Progenitor cell of endocrine pancreas (in vitro differentiated cells): Measurements from ENCODE around the gene MT1B. TPM values are rescaled to one million over a fixed set of nuclear protein-coding genes. Genes with fewer than 3 reads are reported as not detected.

Experiments
- DNase-seq: peaks from one replicate; pipeline ENCODE4 v3.0.0; 2021; ENCODE audit warnings: low spot score; ENCODE audit not compliant: unreplicated experiment
- H3K27ac Mint-ChIP-seq: 2 replicates; pipeline ENCODE4 v1.8.0; 2021; ENCODE audit warnings: mild to moderate bottlenecking, moderate library complexity, mixed read lengths
- H3K27me3 Mint-ChIP-seq: 2 replicates; pipeline ENCODE4 v1.8.0; 2021; ENCODE audit warnings: mixed read lengths
- H3K36me3 Mint-ChIP-seq: 2 replicates; pipeline ENCODE4 v1.8.0; 2022; ENCODE audit warnings: mixed read lengths; ENCODE audit not compliant: insufficient read depth
- H3K4me1 Mint-ChIP-seq: 2 replicates; pipeline ENCODE4 v1.8.0; 2021; ENCODE audit warnings: low read depth, mixed read lengths
- H3K4me3 Mint-ChIP-seq: 2 replicates; pipeline ENCODE4 v1.8.0; 2021; ENCODE audit warnings: low read depth, mild to moderate bottlenecking, moderate library complexity, mixed read lengths
- H3K9me3 Mint-ChIP-seq: 2 replicates; pipeline ENCODE4 v1.8.0; 2021; ENCODE audit warnings: low read depth, mixed read lengths
- CTCF ChIP-seq: fragments of 200-600 bp; sonication (generic); IDR thresholded peaks from one replicate; pipeline ENCODE4 v1.5.0; 2021; ENCODE audit warnings: antibody characterized with exemption, mild to moderate bottlenecking; ENCODE audit not compliant: unreplicated experiment
- total RNA-seq: library from RNA; stranded (reverse); gene quantifications from 2 replicates; pipeline ENCODE4 v1.2.1, GENCODE V29; 2021

The MT1B gene
- total RNA-seq, 1 donor from 2014 or later: not detected

- H3K4me1 Mint-ChIP-seq: no peaks in the 10 kb centered on the region
- no peaks in the 10 kb centered on the region for H3K9me3 Mint-ChIP-seq
- H3K36me3 Mint-ChIP-seq: no peaks in the 10 kb centered on the region
- H3K27ac Mint-ChIP-seq: no peak overlapping the region
- H3K4me3 Mint-ChIP-seq: no peak overlapping the region
- no peak for DNase-seq
- H3K27me3 Mint-ChIP-seq: peaks cover 6% of the 10 kb centered on the region
- no peak for TF ChIP-seq CTCF
Measured at GRCh38 chr16:56700195-56700594, 48.5 kb downstream of the MT1B start.

- Mint-ChIP-seq H3K27ac (no peak overlapping the region), H3K4me3 (no peak overlapping the region), H3K9me3 (no peaks in the 10 kb centered on the region), H3K4me1 (no peaks in the 10 kb centered on the region), H3K36me3 (no peaks in the 10 kb centered on the region), H3K27me3 (peaks cover 6% of the 10 kb centered on the region)
- no peak for DNase-seq
- TF ChIP-seq CTCF: no peak
Measured at GRCh38 chr16:56700631-56701030, 48.9 kb downstream of the MT1B start.

- DNase-seq: no peak
- Mint-ChIP-seq H3K4me1 (no peaks in the 10 kb centered on the region), H3K4me3 (no peak overlapping the region), H3K9me3 (no peaks in the 10 kb centered on the region), H3K27ac (no peak overlapping the region), H3K27me3 (peaks cover 6% of the 10 kb centered on the region), H3K36me3 (no peaks in the 10 kb centered on the region)
- no peak for TF ChIP-seq CTCF
Measured at GRCh38 chr16:56701534-56701933, 49.8 kb downstream of the MT1B start.

Other genes with a start within 250 kb of the MT1B start
- 55.8 and 66.3 TPM in 2 replicates for gene AMFR, start 226.3 kb upstream of the MT1B start, total RNA-seq
- gene NUDT21, start 200.6 kb upstream of the MT1B start, total RNA-seq: 139 and 142 TPM in 2 replicates
- 32.0 and 33.6 TPM in 2 replicates for gene OGFOD1, start 200.3 kb upstream of the MT1B start, total RNA-seq
- 52.3 and 56.0 TPM in 2 replicates for gene BBS2, start 131.9 kb upstream of the MT1B start, total RNA-seq
- gene MT4, start 86.8 kb upstream of the MT1B start, total RNA-seq: not detected in 2 replicates
- not detected in 2 replicates for gene MT3, start 62.4 kb upstream of the MT1B start, total RNA-seq
- gene MT2A, start 43.3 kb upstream of the MT1B start, total RNA-seq: 11.5 TPM in 2 replicates
- 4.0 and 5.2 TPM in 2 replicates for gene MT1E, start 26.1 kb upstream of the MT1B start, total RNA-seq
- not detected in 2 replicates for gene MT1M, start 19.2 kb upstream of the MT1B start, total RNA-seq
- not detected in 2 replicates for gene MT1A, start 13.2 kb upstream of the MT1B start, total RNA-seq
- 6.3 and 7.2 TPM in 2 replicates for gene MT1F, start 6.1 kb downstream of the MT1B start, total RNA-seq
- gene MT1G, start 16.2 kb downstream of the MT1B start, total RNA-seq: 1.8 and 2.9 TPM in 2 replicates
- not detected in 2 replicates for gene MT1H, start 17.9 kb downstream of the MT1B start, total RNA-seq
- 6.8 and 6.9 TPM in 2 replicates for gene MT1X, start 30.6 kb downstream of the MT1B start, total RNA-seq
- gene NUP93, start 78.2 kb downstream of the MT1B start, total RNA-seq: 74.4 and 76.9 TPM in 2 replicates
- not detected in 2 replicates for gene SLC12A3, start 213.3 kb downstream of the MT1B start, total RNA-seq